Fibroblast of pulmonary artery (primary cell): ENCODE results near the gene ANKRD45.
A peak's percentile ranks its signal among the peaks of the same experiment; 100 is the strongest.

Experiments
- DNase-seq: peaks from one replicate; pipeline ENCODE4 v3.0.0-alpha.2; 2010; ENCODE audit warnings: low read depth
- H3K4me3 ChIP-seq: replicated peaks from 2 replicates; pipeline ENCODE4 v1.5.1; 2011; ENCODE audit warnings: low read depth, mild to moderate bottlenecking, control low read depth, low read length, moderate library complexity
- TF ChIP-seq, protein P1 (sequence below): IDR thresholded peaks from 2 replicates; pipeline ENCODE4 v1.5.1; 2011; ENCODE audit warnings: mild to moderate bottlenecking, control low read depth, low read length, inconsistent platforms; ENCODE audit errors: missing control alignments

Gene ANKRD45

DNA sequence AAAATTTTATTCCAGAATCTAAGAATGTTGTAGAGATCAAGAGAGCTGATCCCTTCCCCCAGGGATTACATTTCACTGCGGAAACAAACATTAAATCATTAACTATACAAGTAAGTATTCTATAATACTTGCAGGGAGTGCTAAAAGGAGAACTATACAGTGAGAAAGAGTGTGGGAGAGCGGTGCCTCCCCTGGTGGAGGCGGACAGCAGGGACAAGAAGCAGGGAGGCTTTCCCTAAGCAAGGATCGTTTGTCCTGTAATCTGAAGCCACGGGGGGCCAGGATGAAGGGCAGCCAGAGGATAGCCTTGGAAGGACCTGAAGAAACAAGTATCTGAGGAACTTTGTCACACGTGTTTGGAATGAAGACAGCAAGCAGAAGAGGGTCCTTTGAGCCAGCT, 106.8 kb downstream of the ANKRD45 start:
- TF ChIP-seq, protein P1, sequence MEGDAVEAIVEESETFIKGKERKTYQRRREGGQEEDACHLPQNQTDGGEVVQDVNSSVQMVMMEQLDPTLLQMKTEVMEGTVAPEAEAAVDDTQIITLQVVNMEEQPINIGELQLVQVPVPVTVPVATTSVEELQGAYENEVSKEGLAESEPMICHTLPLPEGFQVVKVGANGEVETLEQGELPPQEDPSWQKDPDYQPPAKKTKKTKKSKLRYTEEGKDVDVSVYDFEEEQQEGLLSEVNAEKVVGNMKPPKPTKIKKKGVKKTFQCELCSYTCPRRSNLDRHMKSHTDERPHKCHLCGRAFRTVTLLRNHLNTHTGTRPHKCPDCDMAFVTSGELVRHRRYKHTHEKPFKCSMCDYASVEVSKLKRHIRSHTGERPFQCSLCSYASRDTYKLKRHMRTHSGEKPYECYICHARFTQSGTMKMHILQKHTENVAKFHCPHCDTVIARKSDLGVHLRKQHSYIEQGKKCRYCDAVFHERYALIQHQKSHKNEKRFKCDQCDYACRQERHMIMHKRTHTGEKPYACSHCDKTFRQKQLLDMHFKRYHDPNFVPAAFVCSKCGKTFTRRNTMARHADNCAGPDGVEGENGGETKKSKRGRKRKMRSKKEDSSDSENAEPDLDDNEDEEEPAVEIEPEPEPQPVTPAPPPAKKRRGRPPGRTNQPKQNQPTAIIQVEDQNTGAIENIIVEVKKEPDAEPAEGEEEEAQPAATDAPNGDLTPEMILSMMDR, result peak; percentile 6
- DNase-seq, result no peak
- H3K4me3 ChIP-seq, result no peak overlapping the region

DNA sequence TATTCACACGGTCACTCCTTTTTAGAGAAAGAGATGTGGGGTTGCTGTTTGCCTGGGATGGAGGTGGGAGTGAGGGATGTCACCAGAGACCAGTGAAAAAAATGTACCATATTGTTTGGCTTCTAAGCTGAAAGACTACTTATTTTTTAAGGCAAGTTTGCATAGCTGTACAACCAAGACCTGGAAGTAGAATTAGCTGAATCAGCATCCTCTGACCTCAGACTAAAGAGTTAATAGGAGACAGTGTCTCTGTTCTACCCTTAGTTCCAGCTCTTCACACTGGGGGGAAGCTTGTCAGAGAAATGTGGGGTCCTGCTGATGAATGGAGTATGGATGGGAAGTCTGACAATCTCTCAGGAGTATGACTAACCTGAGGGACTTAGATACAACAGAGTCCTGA, 108.4 kb downstream of the ANKRD45 start:
- TF ChIP-seq, protein P1, result no peak
- no peak for DNase-seq
- H3K4me3 ChIP-seq, result no peak overlapping the region

DNA sequence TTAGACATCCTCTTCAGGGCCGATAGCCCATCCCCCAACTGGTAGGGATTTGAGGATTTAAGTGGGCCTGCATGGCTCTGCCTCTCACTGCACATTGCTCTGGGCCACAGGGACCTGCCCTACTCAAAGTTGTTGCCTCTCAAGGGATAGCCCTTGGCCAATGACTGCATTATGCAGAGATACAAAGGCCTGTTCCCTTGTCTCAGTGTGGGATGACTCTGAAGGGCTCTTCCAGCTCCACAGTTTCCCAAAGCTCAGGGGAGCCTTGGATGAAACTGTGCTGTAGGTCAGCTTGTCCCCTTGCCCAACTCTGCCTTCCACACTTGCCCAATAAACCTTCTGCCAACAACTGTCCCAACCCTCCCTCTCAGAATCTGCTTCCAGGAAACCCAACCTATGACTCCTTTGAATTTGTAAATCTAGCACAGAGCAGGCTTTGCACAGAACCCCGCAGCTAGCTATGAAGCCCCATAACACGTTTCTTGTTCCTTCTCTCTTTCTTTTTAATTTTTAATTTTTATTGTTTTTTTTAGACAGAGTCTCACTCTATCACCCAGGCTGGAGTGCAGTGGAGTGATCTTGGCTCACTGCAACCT, 109.3 kb downstream of the ANKRD45 start:
- DNase-seq, result no peak
- no peak overlapping the region for H3K4me3 ChIP-seq
- TF ChIP-seq, protein P1, result no peak
